Measurements from ENCODE around the gene E2F8.
A peak's percentile ranks its signal among the peaks of the same experiment; 100 is the strongest.
"Not testable (repeated sequence)": the region's sequence is repeated elsewhere in the genome, so short reads cannot be mapped to it uniquely, and the experiment has no call there.

Gene E2F8

GRCh38 chr11:19240420-19241259 lies at the start of gene E2F8:
Gene E2F8, minus strand, starts transcription at chr11:19240945. Its CDS starts 824 bp downstream, at chr11:19240121.
- peak; percentile 56 to 72 for DNase-seq (ENCODE audit: low read depth in 1 of 2, low spot score in 1 of 2)

DNA sequence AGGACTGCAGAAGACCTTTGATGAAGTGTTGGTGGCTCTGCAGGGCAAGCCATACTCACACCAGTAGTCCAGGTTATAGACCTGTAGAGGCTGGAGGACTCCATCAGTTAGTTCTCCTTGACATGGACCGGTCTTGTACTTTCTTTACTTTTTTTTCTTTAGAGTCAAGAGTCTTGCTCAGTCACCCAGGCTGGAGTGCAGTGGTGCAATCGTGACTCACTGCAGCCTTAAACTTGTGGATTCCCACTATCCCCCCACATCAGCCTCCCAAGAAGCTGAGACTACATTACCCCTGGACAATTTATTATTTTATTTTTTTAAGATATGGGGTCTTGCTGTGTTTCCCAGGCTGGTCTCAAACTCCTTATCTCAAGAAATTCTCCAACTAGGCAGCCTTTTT lies 49.6 kb upstream of the E2F8 start:
- no peak for DNase-seq (ENCODE audit: low read depth in 1 of 2, low spot score in 1 of 2)

DNA sequence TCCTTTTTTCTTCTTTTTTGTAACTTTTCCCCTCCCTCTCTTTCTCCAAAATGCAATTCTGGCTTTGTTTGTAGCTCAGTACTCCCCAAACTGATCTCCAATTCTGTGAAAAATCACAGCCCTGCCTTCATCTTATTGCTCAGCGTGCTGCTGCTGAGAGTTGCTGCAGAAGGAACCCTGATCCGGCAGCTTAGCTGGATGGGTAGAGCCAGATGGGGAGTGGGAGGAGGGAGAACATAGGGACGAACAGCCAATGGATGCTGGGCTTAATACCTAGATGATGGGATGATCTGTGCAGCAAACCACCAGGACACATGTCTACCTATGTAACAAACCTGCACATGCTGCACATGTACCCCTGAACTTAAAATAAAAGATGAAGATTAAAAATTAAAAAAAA lies 47.5 kb upstream of the E2F8 start:
- DNase-seq (ENCODE audit: low read depth in 1 of 2, low spot score in 1 of 2), result no peak

- DNase-seq (ENCODE audit: low read depth in 1 of 2, low spot score in 1 of 2), result no peak
Measured at GRCh38 chr11:19286411-19286810, 45.7 kb upstream of the E2F8 start.

DNA sequence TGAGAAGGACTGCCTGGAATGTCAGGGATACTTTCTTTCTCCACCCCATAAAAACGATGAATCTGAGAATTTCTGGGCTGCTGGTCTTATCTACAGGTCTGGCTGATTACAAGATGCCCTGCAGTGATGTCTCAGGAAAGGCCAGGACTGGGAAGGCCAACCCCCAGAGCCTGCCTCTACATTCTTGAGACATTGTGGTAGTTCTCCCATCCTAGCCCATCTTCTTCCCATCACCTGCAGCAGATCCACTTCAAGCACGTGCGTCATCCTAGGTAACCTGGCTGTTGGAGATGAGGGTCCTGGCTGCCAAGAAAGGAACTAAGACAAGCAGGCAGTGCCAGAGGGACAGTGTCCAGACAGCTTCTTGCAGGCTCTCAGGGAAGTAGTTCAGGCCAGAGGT lies 44.1 kb upstream of the E2F8 start:
- no peak for DNase-seq (ENCODE audit: low read depth in 1 of 2, low spot score in 1 of 2)

DNA sequence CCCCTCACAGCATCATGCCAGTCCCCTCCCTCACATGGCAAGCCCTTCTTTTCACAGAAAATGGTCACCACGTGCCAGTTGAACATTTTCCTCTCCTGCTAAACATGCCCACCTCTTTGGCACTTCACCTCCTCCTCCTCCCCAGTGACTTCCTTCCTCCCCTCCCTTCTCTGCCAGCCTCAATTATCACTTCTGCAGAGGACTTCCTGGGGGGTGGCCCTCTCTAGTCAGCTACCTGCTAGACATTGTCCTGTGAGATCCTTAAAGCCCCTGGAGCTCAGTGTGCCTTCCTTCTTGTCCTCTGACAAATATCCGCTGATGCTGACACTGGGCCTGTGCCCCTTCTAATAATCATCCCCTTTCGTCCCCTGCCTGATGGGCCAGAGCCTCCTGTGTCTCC lies 43.2 kb upstream of the E2F8 start:
- no peak for DNase-seq (ENCODE audit: low read depth in 1 of 2, low spot score in 1 of 2)

- no peak for DNase-seq (ENCODE audit: low read depth in 1 of 2, low spot score in 1 of 2)
Measured at GRCh38 chr11:19281555-19281954, 40.8 kb upstream of the E2F8 start.

DNA sequence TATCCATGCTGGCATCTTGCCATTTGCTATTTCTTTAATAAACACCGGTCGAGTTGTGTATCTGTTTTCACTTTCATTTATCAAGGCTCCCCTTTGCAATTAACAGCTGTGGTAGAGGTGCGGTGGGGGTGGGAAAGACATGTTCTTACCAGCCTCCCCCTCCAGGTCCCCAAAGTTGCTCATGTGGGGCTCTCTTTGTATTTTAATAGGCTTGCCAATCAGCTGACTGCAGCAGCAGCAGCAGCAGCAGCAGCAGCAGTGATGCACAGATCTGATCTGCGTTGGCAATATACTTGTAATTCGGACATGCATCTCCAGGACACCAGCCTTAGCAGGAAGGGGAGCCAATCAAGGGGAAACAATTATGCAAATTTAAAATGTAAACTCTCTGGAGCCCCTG lies 40.3 kb upstream of the E2F8 start:
- DNase-seq (ENCODE audit: low read depth in 1 of 2, low spot score in 1 of 2), result no peak

DNA sequence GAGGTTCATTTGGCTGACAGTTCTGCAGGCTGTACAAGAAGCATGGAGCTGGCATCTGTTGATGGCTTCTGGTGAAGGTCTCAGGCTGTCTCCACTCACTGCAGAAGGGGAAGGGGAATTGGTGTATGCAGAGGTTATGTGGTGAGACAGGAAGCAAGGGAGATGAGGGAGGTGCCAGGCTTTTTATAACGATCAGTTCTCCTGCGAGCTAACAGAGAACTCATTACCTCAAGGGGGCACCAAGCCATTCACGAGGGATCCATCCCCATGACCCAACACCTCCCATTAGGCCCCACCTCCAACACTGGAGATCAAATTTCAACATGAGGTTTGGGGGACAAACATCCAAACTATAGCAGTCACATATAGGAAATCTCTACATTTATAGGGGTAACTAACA lies 38.7 kb upstream of the E2F8 start:
- no peak for DNase-seq (ENCODE audit: low read depth in 1 of 2, low spot score in 1 of 2)

GRCh38 chr11:19276859-19277808 lies 36.4 kb upstream of the E2F8 start:
- DNase-seq (ENCODE audit: low read depth in 1 of 2, low spot score in 1 of 2), result no peak

DNA sequence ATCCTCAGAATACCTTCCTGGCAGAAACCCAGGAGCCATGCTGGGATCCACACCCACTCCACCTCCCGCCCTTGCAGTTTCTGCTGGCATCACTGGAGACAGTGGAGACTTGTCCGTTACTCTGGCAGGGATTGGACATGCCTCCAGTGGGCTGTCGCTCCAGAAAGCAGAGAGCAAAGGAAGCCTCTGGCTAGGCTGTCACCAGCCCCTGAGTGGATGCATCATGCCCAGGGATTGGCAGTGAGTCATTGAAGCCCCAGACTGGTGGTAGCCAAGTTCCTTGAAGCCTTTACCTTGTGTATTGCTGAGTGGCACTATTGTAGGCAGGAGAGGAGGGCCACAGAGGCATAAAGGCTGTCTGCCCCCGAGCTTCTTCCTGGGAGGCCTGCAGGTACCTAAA lies 34.8 kb upstream of the E2F8 start:
- DNase-seq (ENCODE audit: low read depth in 1 of 2, low spot score in 1 of 2), result no peak

DNA sequence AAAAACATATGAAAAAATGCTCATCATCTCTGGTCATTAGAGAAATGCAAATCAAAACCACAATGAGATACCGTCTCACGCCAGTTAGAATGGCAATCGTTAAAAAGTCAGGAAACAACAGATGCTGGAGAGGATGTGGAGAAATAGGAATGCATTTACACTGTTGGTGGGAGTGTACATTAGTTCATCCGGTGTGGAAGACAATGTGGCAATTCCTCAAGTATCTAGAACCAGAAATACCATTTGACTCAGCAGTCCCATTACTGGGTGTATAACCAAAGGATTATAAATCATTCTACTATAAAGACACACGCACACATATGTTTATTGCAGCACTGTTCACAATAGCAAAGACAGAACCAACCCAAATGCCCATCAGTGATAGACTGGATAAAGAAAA lies 32.5 kb upstream of the E2F8 start:
- DNase-seq (ENCODE audit: low read depth in 1 of 2, low spot score in 1 of 2), result not testable (repeated sequence)

GRCh38 chr11:19268909-19269308 lies 28.2 kb upstream of the E2F8 start:
- DNase-seq (ENCODE audit: low read depth in 1 of 2, low spot score in 1 of 2), result no peak

GRCh38 chr11:19267567-19267966 lies 26.8 kb upstream of the E2F8 start:
- DNase-seq (ENCODE audit: low read depth in 1 of 2, low spot score in 1 of 2), result no peak

- DNase-seq (ENCODE audit: low read depth in 1 of 2, low spot score in 1 of 2), result no peak
Measured at GRCh38 chr11:19263333-19263732, 22.6 kb upstream of the E2F8 start.

DNA sequence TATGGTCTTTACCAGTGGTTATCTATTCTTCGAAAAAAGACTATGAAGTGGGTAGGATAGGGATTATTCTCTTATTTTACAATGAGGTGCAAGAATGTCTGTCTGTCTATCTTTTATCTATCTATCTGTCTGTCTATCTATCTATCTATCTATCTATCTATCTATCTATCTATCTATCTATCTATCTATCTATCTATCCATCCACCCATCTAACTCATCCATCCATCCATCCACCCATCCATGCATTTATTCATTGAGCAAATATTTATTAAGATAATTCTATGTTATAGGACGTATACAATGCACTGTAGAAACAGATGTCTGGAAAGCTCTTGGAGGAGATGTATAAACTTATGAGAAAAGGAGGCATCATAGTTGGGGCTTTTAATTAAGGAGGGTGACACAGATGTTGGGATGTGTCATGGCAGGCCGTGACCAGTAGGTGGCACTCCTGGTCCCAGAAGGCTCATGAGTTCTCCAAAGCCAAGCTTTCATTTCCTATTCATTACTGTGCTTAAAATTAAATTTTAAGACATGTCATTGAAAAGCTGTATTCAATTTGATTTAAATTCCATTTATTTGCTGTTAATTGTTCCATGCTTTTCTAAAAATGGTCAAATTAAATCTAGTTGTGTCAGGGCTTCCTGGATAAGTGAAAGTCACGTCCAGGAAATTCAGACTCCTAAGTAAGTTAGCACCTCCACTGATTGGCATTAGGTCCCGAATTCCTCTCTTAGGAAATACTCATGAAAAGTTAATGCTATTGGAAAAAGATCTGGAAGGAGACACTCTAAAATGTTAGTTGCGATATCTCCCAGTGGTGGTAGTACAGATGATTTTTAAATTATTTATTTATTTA lies 19.0 kb upstream of the E2F8 start:
- DNase-seq (ENCODE audit: low read depth in 1 of 2, low spot score in 1 of 2), result peak; percentile 20 to 40

GRCh38 chr11:19258641-19259230 lies 18.0 kb upstream of the E2F8 start:
- DNase-seq (ENCODE audit: low read depth in 1 of 2, low spot score in 1 of 2), result no peak

DNA sequence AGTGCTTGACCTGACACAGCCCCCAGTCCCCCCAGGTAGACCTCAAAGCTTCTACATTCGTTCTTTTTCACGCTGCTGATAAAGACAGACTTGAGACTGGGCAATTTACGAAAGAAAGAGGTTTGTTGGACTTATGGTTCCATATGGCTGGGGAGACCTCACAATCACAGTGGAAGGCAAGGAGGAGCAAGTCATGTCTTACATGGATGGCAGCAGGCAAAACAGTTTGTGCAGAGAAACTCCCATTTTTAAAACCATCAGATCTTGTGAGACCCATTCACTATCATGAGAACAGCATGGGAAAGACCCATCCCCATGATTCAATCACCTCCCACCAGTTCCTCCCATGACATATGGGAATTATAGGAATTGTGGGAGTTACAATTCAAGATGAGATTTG lies 13.7 kb upstream of the E2F8 start:
- DNase-seq (ENCODE audit: low read depth in 1 of 2, low spot score in 1 of 2), result not testable (repeated sequence)

DNA sequence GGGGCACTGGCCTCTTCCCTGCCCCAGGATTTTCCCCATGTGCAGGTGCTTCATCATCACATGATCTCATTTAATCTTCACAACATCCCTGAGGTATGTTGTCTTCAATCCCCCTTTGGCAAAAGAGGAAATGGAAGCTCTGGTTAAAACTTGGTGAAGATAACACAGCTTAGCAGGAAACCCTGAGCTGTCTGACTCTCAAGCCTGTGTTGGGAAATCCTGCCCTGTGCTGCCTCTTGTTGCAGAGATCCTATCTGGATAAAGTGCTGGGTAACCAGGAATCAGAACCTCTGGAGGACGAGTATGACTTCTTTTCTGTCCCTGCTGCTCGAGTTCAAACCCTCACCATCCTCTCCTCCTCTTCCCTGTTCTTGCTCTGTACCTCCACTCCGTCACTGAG lies 13.1 kb upstream of the E2F8 start:
- no peak for DNase-seq (ENCODE audit: low read depth in 1 of 2, low spot score in 1 of 2)

- DNase-seq (ENCODE audit: low read depth in 1 of 2, low spot score in 1 of 2), result no peak
Measured at GRCh38 chr11:19253153-19253745, 12.5 kb upstream of the E2F8 start.
